ENCODE results near the gene ZNF335.

DNA sequence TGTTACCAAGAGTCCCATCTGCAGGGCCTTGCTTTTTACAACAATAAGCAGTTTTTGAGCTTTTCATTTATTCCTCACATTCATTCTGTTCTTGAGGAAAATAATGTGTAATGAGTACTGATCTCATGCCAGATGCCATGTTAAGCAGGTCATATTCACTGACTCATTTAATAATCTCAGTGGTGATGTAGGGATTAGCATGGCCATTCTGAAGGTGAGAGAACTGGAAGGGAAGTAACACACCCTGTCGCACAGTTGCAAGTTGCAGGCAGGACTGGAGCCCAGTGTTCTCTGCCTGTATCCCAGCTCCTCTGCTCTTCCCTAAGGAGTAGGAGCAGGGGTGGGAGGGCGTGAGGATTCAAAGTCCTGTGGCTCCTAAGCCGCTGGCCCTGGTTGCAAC is 31.9 kb downstream of the ZNF335 start:
- TF ChIP-seq, protein P1, sequence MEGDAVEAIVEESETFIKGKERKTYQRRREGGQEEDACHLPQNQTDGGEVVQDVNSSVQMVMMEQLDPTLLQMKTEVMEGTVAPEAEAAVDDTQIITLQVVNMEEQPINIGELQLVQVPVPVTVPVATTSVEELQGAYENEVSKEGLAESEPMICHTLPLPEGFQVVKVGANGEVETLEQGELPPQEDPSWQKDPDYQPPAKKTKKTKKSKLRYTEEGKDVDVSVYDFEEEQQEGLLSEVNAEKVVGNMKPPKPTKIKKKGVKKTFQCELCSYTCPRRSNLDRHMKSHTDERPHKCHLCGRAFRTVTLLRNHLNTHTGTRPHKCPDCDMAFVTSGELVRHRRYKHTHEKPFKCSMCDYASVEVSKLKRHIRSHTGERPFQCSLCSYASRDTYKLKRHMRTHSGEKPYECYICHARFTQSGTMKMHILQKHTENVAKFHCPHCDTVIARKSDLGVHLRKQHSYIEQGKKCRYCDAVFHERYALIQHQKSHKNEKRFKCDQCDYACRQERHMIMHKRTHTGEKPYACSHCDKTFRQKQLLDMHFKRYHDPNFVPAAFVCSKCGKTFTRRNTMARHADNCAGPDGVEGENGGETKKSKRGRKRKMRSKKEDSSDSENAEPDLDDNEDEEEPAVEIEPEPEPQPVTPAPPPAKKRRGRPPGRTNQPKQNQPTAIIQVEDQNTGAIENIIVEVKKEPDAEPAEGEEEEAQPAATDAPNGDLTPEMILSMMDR (IDR thresholded peaks at IDR 0.05; ENCODE audit: extremely low read depth in 1 of 2, insufficient read depth in 1 of 2, low read depth in 1 of 2, low read length in 2 of 2) = no peak
- no peak for TF ChIP-seq POLR2A (IDR thresholded peaks at IDR 0.05; ENCODE audit: low read depth, low read length)
